ENCODE results near the gene PJA2.

Gene PJA2

GRCh38 chr5:109345699-109346098 is 64.1 kb downstream of the PJA2 start:
- DNase-seq = no peak

GRCh38 chr5:109340351-109340750 is 69.4 kb downstream of the PJA2 start:
- no peak for DNase-seq

DNA sequence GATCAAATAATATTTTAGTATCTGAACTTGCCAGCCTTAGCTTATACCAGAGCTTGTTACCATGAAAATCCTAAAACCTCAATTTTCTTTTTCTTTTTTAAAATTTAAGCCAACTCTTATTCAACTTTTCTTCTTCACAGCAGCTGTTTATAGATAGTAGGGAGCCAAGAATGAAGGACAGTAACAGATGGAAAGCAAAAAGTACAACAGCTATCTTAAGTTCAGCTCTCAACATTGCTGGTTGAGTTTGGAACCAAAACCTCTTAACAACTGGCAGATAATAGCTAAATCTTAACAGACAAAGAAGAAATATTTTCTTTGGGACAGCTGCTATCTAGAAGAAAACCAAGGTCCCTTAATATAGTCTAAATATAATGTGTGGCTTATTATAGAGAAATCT is 74.7 kb downstream of the PJA2 start:
- DNase-seq = no peak

DNA sequence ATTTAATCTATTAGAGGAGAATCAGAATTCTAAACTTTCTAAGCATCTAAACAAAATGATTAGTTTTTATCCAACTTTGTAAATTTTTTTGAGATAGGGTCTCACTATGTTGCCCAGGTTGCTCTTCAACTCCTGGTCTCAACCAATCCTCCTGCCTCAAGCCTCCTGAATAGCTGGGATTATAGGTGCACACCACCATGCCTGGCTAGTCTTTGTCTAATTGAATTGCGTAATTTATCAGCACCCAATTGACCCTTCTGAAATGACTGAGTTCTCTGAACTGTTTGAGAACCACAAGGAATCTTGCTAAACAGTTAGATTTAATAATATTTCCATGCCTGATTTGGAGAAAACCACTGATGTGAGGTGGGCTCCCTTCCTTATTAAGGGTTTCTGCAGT is 75.7 kb downstream of the PJA2 start:
- no peak for DNase-seq

- DNase-seq = no peak
Observed at GRCh38 chr5:109329333-109330237, 80.2 kb downstream of the PJA2 start.

DNA sequence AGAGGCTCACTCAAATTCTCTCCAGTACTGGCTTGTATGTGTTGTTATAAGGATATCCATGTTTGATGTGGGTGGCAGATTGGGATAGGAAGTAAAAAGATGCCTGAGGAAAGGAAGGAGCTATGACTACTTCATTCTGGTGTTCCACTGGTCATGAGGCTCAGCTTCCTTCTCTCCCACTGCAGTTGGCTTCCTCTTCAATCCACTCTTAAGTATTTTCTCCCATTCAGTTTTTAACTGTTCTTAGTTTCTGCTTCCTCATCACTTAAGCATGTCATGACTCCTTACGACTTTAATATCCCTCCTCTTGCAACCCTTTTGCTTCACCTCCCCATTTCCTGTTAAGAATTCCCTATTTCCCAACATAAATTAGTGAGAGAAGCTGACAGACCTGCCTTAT is 81.1 kb downstream of the PJA2 start:
- DNase-seq = no peak

GRCh38 chr5:109327570-109327969 is 82.2 kb downstream of the PJA2 start:
- no peak for DNase-seq

GRCh38 chr5:109326919-109327318 is 82.9 kb downstream of the PJA2 start:
- no peak for DNase-seq

- DNase-seq = no peak
Observed at GRCh38 chr5:109325456-109325855, 84.3 kb downstream of the PJA2 start.

DNA sequence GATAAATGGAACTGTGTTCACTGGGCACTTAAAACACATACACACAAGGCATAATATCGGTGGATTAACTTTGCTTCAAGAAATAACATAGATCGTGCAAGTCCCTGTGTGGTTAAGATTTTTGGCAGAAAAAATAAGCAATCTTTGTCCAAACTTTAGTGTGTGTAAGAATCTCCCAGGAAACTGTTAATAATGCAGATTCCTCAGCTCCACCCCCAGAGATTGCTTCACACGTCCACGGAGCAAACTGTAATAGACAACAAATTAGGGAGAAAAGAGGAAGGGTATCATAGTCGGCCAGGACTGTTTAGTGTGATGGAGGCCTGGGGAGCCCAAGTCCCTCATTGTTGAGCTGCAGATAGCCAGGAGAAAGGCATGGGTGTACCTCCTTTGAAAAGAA is 84.8 kb downstream of the PJA2 start:
- no peak for DNase-seq

DNA sequence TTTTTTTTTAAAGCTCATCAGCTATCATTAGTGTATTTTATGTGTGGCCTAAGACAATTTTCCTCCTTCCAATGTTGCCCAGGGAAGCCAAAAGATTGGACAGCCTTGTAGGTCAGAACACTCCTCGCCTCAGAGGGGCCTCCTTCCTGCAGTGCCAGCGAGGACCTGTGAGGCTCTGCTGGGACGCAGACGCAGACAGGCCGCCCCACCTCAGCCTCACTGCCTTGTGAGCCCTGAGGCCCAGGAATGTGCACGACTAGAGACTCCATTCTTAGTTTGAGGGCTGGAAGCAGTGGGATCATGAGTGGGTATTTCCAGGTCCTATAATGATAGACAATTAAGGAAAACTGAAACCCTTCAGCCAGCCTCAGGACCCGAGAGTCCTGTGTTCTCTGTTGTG is 85.4 kb downstream of the PJA2 start:
- DNase-seq = no peak

DNA sequence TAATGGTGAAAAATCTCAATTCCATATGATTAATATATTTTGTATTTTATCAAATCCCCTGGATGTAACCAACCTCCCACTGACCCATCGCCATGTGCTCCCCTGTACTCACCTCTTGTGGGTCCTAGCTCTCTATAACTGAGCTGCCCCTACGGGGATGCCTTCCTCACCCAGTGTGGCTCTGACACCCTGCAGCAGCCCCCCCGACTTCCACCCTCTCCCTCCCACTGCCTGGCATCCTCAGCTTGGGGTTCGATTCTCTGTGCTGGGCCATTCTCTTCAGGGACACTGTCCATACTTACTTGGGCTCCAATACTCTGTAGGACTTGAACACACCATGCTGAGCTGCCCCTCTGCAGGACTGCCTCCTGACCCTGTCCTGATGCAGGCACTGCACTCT is 87.1 kb downstream of the PJA2 start:
- DNase-seq = no peak

DNA sequence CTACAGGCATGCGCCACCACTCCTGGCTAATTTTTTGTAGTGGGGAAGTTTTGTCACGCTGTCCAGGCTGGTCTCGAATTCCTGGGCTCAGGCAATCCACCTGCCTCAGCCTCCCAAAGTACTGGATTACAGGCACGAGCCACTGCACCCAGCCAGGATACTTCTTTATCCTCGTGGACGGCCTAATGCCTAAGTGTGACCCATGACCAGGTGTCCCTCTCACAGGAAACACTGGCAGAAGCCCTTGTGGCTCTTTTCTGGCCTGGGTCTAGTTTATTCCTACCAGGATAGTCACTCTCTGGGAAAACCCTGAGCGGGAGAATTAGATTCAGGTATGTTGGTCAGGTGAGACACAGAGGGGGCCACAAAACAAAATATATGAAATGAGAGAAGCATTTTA is 90.4 kb downstream of the PJA2 start:
- DNase-seq = no peak

DNA sequence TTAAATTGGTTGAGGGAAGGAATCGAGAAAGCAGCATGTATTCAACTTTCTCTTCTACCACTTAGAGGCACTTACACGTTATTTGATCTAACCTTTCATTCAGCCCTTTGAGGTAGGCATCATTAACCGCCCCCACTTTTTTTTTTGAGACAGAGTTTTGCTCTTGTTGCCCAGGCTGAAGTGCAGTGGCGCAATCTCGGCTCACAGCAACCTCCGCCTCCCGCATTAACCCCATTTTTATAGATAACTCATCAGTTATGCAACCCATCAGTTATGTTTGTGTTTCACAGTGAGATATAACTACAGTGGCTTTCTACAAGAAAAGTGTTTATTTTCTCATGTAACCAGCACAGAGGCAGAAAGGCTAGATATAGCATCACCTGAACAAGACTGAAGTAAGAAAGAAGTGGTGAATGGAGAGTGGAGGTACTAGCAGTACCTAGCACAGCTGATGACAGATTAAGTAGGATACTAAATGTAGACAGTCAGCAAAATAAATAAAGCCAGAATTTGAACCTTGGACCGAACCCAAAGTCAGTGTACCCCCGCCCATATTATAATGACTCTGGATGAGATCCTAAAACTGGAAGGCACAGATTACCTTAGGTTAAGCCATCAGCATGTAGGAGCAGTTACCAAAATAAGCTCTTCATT is 91.2 kb downstream of the PJA2 start:
- no peak for DNase-seq

DNA sequence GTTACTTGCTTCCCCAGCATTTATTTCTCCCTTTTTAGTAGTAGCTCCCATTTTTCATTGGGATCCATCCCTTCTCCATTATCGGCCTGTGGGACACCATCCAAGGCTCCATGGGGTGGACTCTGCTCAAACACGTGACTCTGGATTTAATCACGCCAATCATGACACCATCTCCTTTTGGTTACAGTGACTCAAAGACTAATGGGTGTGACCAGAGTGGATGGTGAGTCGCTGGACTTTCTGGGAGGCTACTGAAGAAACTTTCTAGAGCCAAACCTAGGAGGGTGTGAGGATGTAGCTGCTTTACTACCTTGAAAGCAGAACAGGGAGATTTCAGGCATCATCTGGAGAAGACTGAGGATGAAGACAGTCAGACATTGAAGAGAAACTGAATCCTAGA is 93.1 kb downstream of the PJA2 start:
- DNase-seq = no peak

DNA sequence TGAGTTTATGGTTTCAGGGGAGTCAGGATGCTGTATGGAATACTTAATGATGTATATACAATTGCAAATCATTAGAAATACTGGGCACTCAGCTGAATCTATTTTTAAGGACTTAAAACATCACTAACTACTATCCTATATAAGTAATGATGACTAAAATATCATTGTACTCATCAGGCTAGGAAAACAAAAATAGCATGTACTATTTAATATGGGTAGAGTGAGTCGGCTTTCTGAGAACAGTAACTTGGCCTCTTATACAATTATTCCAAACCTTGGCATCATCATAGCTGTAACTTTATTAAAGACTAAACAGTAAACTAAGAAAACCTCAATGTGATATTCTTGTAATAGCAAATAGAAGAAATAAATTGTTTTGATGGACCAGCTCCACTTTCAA is 94.5 kb downstream of the PJA2 start:
- no peak for DNase-seq

DNA sequence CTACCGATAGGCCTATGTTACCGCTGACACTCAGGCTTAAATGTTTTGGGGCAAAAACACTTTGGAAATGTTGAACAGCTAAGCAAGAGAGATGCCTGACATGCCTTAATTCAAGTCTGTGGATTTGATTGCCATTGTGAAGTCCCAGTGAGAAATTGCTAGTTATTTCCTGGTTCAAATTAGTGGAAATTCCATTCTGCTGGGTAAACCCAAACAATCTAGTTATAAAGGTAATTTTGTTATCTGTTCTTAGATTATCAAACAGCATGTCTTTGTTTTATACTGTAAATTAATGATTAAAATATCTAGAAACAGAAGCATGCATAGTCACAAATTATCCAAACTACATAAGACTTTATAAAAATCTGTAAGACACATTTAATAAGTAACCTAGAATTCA is 96.6 kb downstream of the PJA2 start:
- DNase-seq = no peak

DNA sequence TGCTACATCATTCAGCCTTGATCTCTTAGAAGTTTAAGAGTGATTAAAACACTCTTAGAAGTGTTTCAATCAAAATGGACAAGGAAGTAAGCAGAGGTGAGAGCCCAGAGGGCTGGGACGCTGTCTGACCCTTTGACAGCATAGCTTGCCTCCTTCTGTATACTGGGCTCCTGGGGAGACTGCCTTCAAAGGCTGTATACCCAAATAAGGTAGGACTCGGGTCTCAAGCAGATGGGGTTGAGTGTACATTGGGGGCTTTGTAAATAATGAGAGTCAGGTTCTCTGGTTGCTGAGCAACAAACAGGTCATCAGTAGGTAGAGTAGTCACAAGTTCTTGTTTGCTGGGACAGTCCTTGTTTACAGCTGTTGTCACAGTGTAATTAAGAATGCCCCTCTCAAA is 97.1 kb downstream of the PJA2 start:
- no peak for DNase-seq

DNA sequence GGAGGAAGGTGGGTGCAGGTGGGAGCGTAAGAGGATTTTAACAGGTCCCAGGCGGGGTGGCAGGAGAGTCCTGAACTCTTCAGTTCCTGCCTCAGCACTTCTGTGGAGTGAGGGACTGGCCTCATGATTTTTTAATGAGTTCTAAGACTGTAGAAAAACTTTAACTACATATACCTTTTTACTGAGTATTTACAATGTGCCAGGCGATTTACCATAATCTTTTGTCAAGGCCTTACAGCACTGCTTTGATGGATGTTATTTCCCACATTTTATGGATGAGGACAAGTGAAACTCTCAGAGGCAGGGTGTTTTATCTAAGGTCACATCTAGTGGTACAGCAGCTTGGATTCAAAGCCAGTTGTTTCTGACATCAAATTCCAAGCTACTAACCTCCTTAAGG is 99.5 kb downstream of the PJA2 start:
- no peak for DNase-seq

- DNase-seq = no peak
Observed at GRCh38 chr5:109309326-109310063, 100.3 kb downstream of the PJA2 start.

DNA sequence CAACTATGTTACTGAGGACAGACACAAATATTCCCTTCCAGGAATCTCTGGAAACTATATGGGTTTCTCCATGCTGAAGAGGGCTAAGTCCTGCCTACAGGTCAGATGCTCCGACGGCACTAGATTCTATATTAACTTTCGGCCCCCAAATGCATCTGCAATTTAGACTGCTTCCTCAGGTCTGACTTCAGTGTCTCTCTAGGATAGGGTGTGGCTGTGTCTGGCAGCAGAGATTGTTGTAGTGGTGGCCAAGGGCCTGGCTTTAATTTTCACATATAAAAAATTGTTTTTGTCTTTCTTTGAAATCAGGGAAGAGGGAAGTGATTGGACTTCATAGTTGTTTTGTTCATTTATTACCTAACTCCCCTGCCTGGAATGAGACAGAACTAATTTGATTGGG is 101.8 kb downstream of the PJA2 start:
- DNase-seq = no peak

GRCh38 chr5:109307456-109307855 is 102.3 kb downstream of the PJA2 start:
- no peak for DNase-seq

DNA sequence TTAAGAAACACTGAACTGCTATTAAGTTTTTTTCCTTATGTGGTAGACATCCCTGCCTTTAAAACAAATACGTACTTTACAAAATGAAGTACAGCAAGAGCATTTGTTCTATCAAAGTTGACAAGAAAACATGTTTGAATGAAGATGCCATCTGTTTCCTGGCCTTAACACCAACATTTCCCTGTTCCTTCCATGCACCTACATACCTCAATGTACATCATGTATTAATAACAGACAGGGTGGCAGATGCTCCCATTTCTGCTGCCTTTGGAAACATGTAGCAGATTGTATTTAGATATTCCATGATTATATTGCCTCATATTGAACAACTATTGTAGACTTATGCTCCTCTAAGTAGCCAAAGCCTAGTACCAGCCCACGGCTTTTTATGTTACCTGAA is 104.4 kb downstream of the PJA2 start:
- no peak for DNase-seq

GRCh38 chr5:109304309-109304708 is 105.5 kb downstream of the PJA2 start:
- no peak for DNase-seq

All from DMS153 (cell line).